Measurements from ENCODE around the gene SLC39A2.

SLC39A2 gene

DNA sequence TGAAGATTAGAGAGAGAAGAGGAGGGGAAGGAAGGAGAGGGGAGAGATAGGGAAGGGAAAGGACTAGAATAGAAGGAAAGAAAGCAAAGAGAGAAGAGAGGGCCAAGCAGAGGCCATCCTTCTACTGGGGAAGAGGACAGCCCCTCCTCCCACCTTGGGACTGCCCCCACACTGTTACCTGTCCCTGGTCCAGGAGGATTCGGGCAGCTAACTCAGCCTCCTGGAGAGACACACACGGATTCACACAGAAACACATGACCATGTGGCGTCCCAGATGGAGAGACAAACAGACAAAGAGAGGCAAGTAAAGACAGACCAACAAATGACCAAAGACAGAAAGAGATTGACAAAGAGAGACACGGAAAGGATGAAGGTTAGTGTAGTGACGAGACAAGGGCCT, 23.6 kb downstream of the SLC39A2 start:
- no peak overlapping the region for H3K4me3 ChIP-seq (ENCODE audit: low read depth, low read length)
- TF ChIP-seq, protein P1, sequence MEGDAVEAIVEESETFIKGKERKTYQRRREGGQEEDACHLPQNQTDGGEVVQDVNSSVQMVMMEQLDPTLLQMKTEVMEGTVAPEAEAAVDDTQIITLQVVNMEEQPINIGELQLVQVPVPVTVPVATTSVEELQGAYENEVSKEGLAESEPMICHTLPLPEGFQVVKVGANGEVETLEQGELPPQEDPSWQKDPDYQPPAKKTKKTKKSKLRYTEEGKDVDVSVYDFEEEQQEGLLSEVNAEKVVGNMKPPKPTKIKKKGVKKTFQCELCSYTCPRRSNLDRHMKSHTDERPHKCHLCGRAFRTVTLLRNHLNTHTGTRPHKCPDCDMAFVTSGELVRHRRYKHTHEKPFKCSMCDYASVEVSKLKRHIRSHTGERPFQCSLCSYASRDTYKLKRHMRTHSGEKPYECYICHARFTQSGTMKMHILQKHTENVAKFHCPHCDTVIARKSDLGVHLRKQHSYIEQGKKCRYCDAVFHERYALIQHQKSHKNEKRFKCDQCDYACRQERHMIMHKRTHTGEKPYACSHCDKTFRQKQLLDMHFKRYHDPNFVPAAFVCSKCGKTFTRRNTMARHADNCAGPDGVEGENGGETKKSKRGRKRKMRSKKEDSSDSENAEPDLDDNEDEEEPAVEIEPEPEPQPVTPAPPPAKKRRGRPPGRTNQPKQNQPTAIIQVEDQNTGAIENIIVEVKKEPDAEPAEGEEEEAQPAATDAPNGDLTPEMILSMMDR (IDR thresholded peaks at IDR 0.05; ENCODE audit: borderline replicate concordance, insufficient read depth, low read depth, low read length) = no peak

DNA sequence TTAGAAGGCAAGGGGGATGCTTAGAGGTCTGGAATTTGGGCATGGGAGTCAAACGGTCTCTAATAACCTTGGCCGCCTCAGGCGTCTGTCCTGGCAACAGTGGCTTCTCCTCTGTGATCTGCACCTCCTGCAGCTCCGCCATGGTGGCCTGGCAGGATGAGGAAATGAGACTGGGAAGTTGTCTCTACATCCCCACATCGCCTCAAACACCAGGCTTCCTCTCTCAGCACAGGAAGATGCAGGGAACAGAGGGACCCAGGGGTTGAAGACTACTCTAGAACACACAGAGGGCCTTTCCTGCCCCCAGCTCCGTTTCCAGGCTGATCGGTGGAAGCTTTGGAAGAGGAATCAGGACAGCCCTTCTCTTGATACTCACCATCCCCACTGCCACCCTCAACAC, 24.1 kb downstream of the SLC39A2 start:
- H3K4me3 ChIP-seq (ENCODE audit: low read depth, low read length) = no peak overlapping the region
- TF ChIP-seq, protein P1 (IDR thresholded peaks at IDR 0.05; ENCODE audit: borderline replicate concordance, insufficient read depth, low read depth, low read length) = no peak

DNA sequence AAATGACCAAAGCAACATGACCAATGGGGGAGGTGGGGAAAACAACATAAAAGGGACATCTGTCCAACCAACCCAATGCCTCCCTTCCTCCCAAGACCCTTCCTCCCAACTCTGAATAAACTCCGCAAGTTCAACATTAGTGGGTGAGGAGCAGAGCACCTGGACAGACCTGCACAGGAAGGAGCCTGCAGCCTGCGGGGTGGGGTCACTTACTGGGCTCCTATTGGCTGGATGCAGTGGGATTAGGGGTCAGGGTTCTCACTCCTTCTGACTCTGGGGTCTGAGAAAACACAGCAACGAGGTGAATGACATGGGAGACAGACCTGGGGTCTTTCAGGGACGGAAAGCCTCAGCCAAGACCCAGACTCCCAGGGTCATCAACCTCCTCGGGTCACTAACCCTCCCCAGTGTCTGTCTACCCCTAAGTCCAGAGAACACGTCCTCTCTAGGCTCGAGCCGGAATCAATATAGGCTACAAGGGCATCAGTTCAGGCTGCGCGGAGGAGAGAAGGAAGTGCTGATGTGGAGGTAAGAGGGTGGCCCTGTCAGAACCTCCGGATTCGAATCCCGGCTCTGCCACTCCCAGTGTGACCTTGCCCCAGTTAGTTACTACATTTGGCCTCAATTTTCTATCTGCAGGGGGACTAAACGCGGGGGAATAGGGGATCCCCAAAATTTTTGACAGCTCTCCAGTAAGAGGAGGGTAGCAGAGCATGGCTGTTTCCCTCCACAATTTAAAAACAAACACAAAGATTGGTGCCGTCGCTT, 24.9 kb downstream of the SLC39A2 start:
- TF ChIP-seq, protein P1 (IDR thresholded peaks at IDR 0.05; ENCODE audit: borderline replicate concordance, insufficient read depth, low read depth, low read length) = no peak
- no peak overlapping the region for H3K4me3 ChIP-seq (ENCODE audit: low read depth, low read length)

DNA sequence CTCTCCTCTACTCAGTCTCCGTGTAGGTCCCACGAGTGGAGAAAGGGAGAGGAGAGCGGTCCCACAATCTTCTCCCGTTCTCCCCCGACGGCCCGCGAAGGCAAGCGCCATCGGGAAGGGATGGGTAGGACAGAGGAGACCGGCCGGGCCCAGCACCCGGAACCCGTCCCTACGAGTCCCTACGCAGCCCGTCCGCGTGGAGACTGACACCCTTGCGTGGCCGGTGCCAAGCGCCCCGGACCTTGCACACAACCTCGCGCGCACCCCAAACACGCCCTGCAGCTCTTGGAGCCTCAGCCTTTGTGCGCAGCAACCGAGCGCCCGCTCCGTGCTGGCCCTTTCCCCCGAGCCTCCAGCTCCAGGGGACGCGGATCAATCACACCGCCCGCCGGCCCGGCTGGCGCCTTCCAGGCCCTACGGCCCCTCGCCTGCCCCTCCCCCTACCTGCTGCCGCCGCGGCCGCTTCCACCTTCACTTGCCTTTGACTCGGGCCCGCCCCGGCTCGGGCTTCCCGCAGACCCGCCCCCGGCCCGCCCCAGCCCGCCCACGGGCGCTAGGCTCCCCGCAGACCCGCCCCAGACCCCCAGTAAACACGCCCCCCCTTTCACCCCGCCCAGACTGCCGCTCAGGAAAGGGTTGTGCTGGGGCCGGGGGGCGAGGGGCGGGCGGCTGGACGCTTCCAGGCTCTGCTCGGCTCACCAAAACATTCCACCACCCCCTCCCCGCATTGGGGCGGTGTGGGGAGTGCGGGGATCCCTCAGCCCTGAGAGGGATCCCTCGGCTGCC, 25.7 kb downstream of the SLC39A2 start, which contains the start of gene NDRG2:
TSS of gene NDRG2 (minus strand) at position 477 of the 786 bp plus-strand sequence. CDS start 1,746 bp downstream, outside the sequence.
- H3K4me3 ChIP-seq (ENCODE audit: low read depth, low read length) = no peak within 1 kb of the TSS
- TF ChIP-seq, protein P1 (IDR thresholded peaks at IDR 0.05; ENCODE audit: borderline replicate concordance, insufficient read depth, low read depth, low read length) = no peak

DNA sequence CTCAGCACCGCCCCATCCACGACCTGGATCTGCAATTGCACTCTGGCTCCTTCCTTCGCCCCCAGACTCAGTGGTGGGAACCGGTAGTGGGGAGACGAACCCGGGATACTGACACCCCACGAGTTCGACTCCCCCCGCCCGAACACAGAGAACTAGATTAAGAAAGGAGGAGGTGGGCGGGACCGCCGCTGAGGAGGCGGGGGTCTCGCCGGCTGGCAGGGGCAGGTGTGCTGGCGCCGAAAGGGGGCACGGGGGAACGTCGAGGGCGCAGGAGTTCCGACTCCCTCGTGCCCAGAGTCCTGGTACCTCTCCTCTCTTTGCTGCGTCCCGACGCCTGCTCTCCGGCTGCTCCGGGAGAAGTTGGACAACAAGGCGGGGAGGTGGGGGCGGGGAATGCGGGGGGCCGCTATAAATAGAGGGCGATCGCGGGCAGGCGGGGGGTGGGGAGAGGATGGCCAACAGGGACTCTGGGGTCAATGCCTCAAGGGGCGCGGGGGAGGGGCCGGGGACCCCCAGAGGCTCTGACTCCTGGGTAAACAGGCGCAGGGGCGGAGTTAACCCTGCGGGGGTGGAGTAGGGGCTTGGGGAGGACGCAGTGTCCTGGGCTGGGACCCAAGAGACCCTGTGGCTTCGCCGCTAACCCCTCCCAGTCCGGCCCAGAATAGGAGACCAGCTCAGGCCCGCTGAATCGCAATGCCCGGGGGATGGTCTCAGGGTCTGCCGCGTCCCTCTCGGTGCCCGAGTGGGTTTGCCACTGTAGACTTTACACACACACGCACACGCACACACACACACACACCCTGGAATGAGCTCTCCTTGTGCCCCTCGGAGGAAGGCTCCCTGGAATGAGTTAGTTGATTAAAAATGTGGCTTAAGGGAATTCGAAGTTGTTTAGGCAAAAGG, 26.5 kb downstream of the SLC39A2 start:
- TF ChIP-seq, protein P1 (IDR thresholded peaks at IDR 0.05; ENCODE audit: borderline replicate concordance, insufficient read depth, low read depth, low read length) = no peak
- no peak overlapping the region for H3K4me3 ChIP-seq (ENCODE audit: low read depth, low read length)

DNA sequence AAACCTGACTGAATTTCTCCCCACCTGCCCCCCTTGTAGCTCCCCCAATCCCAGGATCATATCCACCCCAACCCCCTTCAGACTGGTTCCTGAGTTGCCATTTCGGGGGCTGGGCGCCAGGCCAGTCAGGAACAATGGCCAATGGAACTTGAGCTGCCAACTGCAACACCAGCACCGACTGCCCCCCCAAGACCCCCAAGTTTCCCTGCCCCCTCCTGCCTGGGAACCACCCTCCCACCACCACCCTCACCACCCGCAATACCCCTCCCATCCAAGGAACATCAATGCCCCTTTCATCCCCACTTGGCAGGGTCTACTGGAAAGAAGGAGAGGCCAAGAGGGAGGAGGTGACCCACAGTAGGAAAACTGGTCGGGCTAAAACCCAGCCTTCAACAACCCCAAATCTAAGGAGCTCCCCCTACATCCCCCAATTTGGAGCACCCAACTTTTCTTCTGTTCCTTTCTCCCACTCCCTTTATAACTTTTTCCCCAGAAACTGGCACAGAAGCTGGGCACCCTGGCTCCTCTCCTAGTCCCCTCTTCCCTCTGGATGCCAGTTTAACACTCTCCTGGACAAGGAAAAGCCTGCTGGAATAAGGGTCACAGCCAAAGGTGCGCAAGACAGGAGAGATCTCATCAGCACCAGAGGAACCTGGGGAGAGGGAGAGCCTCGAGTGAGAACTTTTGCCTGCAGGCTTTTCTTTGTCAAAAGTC, 27.3 kb downstream of the SLC39A2 start:
- H3K4me3 ChIP-seq (ENCODE audit: low read depth, low read length) = no peak overlapping the region
- TF ChIP-seq, protein P1 (IDR thresholded peaks at IDR 0.05; ENCODE audit: borderline replicate concordance, insufficient read depth, low read depth, low read length) = no peak

All from GM12875 (cell line).